Vagina (tissue), 2 donors: ENCODE data around the gene CCDC83.
"Not testable (repeated sequence)": the region's sequence is repeated elsewhere in the genome, so short reads cannot be mapped to it uniquely, and the experiment has no call there.

Experiments used
- POLR2A ChIP-seq, 2 donors: fragments of 450-650 bp; IDR thresholded peaks; one replicate each; pipeline ENCODE4 v1.6.1; 2017; ENCODE audit warnings: antibody characterized with exemption in 2 of 2, mild to moderate bottlenecking in 2 of 2, moderate library complexity in 2 of 2
- POLR2AphosphoS5 ChIP-seq, 2 donors: sonication (generic); formaldehyde crosslinking; IDR thresholded peaks; one replicate each; pipeline ENCODE4 v1.9.0; 2017; ENCODE audit warnings: antibody characterized with exemption in 2 of 2, mild to moderate bottlenecking in 2 of 2, low read depth in 1 of 2; ENCODE audit not compliant: insufficient read depth in 1 of 2
- TF ChIP-seq, protein P1 (sequence below), 3 experiments: fragments of 450-650 bp in 2 of 3; fragments of 200-600 bp in 1 of 3; sonication (generic) in 1 of 3; IDR thresholded peaks; one replicate each; pipeline ENCODE4 v1.5.1; 2017 to 2019; ENCODE audit warnings: antibody characterized with exemption in 3 of 3, mild to moderate bottlenecking in 2 of 3, moderate library complexity in 2 of 3

GRCh38 chr11:85853541-85853940, 1.6 kb upstream of the CCDC83 start:
- TF ChIP-seq, protein P1, sequence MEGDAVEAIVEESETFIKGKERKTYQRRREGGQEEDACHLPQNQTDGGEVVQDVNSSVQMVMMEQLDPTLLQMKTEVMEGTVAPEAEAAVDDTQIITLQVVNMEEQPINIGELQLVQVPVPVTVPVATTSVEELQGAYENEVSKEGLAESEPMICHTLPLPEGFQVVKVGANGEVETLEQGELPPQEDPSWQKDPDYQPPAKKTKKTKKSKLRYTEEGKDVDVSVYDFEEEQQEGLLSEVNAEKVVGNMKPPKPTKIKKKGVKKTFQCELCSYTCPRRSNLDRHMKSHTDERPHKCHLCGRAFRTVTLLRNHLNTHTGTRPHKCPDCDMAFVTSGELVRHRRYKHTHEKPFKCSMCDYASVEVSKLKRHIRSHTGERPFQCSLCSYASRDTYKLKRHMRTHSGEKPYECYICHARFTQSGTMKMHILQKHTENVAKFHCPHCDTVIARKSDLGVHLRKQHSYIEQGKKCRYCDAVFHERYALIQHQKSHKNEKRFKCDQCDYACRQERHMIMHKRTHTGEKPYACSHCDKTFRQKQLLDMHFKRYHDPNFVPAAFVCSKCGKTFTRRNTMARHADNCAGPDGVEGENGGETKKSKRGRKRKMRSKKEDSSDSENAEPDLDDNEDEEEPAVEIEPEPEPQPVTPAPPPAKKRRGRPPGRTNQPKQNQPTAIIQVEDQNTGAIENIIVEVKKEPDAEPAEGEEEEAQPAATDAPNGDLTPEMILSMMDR (IDR thresholded peaks at IDR 0.05): not testable (repeated sequence)
- TF ChIP-seq POLR2AphosphoS5 (IDR thresholded peaks at IDR 0.05; ENCODE audit: insufficient read depth in 1 of 2, low read depth in 1 of 2); POLR2A (IDR thresholded peaks at IDR 0.05): not testable (repeated sequence)
